ENCODE measurements around the gene PDE1C.
"Not testable (repeated sequence)": the region's sequence is repeated elsewhere in the genome, so short reads cannot be mapped to it uniquely, and the experiment has no call there.

The PDE1C gene

GRCh38 chr7:32043688-32044087 is 26.5 kb downstream of the PDE1C start:
- DNase-seq (ENCODE audit: low read depth in 2 of 2): no peak

- DNase-seq (ENCODE audit: low read depth in 2 of 2): no peak
Measured at GRCh38 chr7:32042900-32043299, 27.3 kb downstream of the PDE1C start.

- no peak for DNase-seq (ENCODE audit: low read depth in 2 of 2)
Measured at GRCh38 chr7:32039000-32039756, 31.0 kb downstream of the PDE1C start.

GRCh38 chr7:32037650-32038198 is 32.5 kb downstream of the PDE1C start:
- DNase-seq (ENCODE audit: low read depth in 2 of 2): no peak

GRCh38 chr7:32036557-32036956 is 33.6 kb downstream of the PDE1C start:
- DNase-seq (ENCODE audit: low read depth in 2 of 2): no peak

- no peak for DNase-seq (ENCODE audit: low read depth in 2 of 2)
Measured at GRCh38 chr7:32034052-32034451, 36.2 kb downstream of the PDE1C start.

- no peak for DNase-seq (ENCODE audit: low read depth in 2 of 2)
Measured at GRCh38 chr7:32033006-32033405, 37.2 kb downstream of the PDE1C start.

GRCh38 chr7:32032211-32032610 is 38.0 kb downstream of the PDE1C start:
- DNase-seq (ENCODE audit: low read depth in 2 of 2): no peak

- DNase-seq (ENCODE audit: low read depth in 2 of 2): no peak
Measured at GRCh38 chr7:32030904-32031692, 39.1 kb downstream of the PDE1C start.

- DNase-seq (ENCODE audit: low read depth in 2 of 2): no peak
Measured at GRCh38 chr7:32026083-32026425, 44.2 kb downstream of the PDE1C start.

GRCh38 chr7:32025381-32026082 is 44.7 kb downstream of the PDE1C start:
- DNase-seq (ENCODE audit: low read depth in 2 of 2): no peak

- no peak for DNase-seq (ENCODE audit: low read depth in 2 of 2)
Measured at GRCh38 chr7:32023376-32023775, 46.8 kb downstream of the PDE1C start.

- DNase-seq (ENCODE audit: low read depth in 2 of 2): no peak
Measured at GRCh38 chr7:32022966-32023365, 47.2 kb downstream of the PDE1C start.

GRCh38 chr7:32020551-32021159 is 49.6 kb downstream of the PDE1C start:
- no peak for DNase-seq (ENCODE audit: low read depth in 2 of 2)

- no peak for DNase-seq (ENCODE audit: low read depth in 2 of 2)
Measured at GRCh38 chr7:32018845-32019578, 51.2 kb downstream of the PDE1C start.

GRCh38 chr7:32015133-32015532 is 55.1 kb downstream of the PDE1C start:
- no peak for DNase-seq (ENCODE audit: low read depth in 2 of 2)

GRCh38 chr7:32013471-32013870 is 56.7 kb downstream of the PDE1C start:
- not testable (repeated sequence) for DNase-seq (ENCODE audit: low read depth in 2 of 2)

GRCh38 chr7:32005577-32005976 is 64.6 kb downstream of the PDE1C start:
- DNase-seq (ENCODE audit: low read depth in 2 of 2): no peak

GRCh38 chr7:32001948-32002347 is 68.3 kb downstream of the PDE1C start:
- DNase-seq (ENCODE audit: low read depth in 2 of 2): no peak

- DNase-seq (ENCODE audit: low read depth in 2 of 2): no peak
Measured at GRCh38 chr7:31997423-31997822, 72.8 kb downstream of the PDE1C start.

- DNase-seq (ENCODE audit: low read depth in 2 of 2): no peak
Measured at GRCh38 chr7:31995134-31995533, 75.1 kb downstream of the PDE1C start.

All from activated CD4-positive, alpha-beta T cell treated with anti-CD3 and anti-CD28 coated beads for 24 hours (primary cell).